ENCODE data around the gene UBE2Z.
"Not testable (repeated sequence)": the region's sequence is repeated elsewhere in the genome, so short reads cannot be mapped to it uniquely, and the experiment has no call there.

Gene UBE2Z

GRCh38 chr17:48908047-48908843, at the start of gene UBE2Z:
Gene UBE2Z (plus strand): TSS chr17:48908407. CDS start chr17:48908504, 97 bp downstream.
- peak; percentile 99 for DNase-seq (ENCODE audit: low spot score)

- no peak for DNase-seq (ENCODE audit: low spot score)
These were observed 48.2 kb upstream of the UBE2Z start for GRCh38 chr17:48860034-48860433.

- no peak for DNase-seq (ENCODE audit: low spot score)
These were observed 47.8 kb upstream of the UBE2Z start for GRCh38 chr17:48860456-48860855.

GRCh38 chr17:48868916-48869500, 39.2 kb upstream of the UBE2Z start:
- no peak for DNase-seq (ENCODE audit: low spot score)

- DNase-seq (ENCODE audit: low spot score), result no peak
These were observed 38.3 kb upstream of the UBE2Z start for GRCh38 chr17:48869821-48870318.

- DNase-seq (ENCODE audit: low spot score), result no peak
These were observed 37.1 kb upstream of the UBE2Z start for GRCh38 chr17:48871035-48871550.

GRCh38 chr17:48871551-48872351, 36.5 kb upstream of the UBE2Z start:
- DNase-seq (ENCODE audit: low spot score), result no peak

- DNase-seq (ENCODE audit: low spot score), result not testable (repeated sequence)
These were observed 35.8 kb upstream of the UBE2Z start for GRCh38 chr17:48872409-48872808.

- DNase-seq (ENCODE audit: low spot score), result no peak
These were observed 35.0 kb upstream of the UBE2Z start for GRCh38 chr17:48873209-48873608.

- DNase-seq (ENCODE audit: low spot score), result no peak
These were observed 34.3 kb upstream of the UBE2Z start for GRCh38 chr17:48873696-48874443.

- peak; percentile 72 for DNase-seq (ENCODE audit: low spot score)
These were observed 29.0 kb upstream of the UBE2Z start for GRCh38 chr17:48878920-48879898.

GRCh38 chr17:48882272-48882671, 25.9 kb upstream of the UBE2Z start:
- no peak for DNase-seq (ENCODE audit: low spot score)

- no peak for DNase-seq (ENCODE audit: low spot score)
These were observed 25.0 kb upstream of the UBE2Z start for GRCh38 chr17:48883171-48883570.

GRCh38 chr17:48890086-48890485, 18.1 kb upstream of the UBE2Z start:
- no peak for DNase-seq (ENCODE audit: low spot score)

- no peak for DNase-seq (ENCODE audit: low spot score)
These were observed 15.1 kb upstream of the UBE2Z start for GRCh38 chr17:48892940-48893645.

GRCh38 chr17:48893646-48894508, 14.3 kb upstream of the UBE2Z start:
- no peak for DNase-seq (ENCODE audit: low spot score)

GRCh38 chr17:48894886-48895285, 13.3 kb upstream of the UBE2Z start:
- DNase-seq (ENCODE audit: low spot score), result no peak

GRCh38 chr17:48901241-48901640, 7.0 kb upstream of the UBE2Z start:
- DNase-seq (ENCODE audit: low spot score), result no peak

GRCh38 chr17:48903401-48903800, 4.8 kb upstream of the UBE2Z start:
- DNase-seq (ENCODE audit: low spot score), result no peak
